ENCODE measurements around the gene SF3A2. TPM values are rescaled to one million over a fixed set of nuclear protein-coding genes. Genes with fewer than 3 reads are reported as not detected.
A peak's percentile ranks its signal among the peaks of the same experiment; 100 is the strongest.
"Not testable (repeated sequence)": the region's sequence is repeated elsewhere in the genome, so short reads cannot be mapped to it uniquely, and the experiment has no call there.

Gene SF3A2
- total and polyA plus RNA-seq, 5 experiments from 2014 or later: 16.3 to 162 (median 33.5) TPM

GRCh38 chr19:2195914-2196313 lies 40.7 kb upstream of the SF3A2 start:
- POLR2A ChIA-PET: interaction anchor here (0.5 kb wide), 1 partner anchor 24 kb away, joined by 3 read pairs; no protein-coding TSS in a partner anchor
- no peak for ATAC-seq
- no peaks in the 10 kb centered on the region for H3K9me3 Mint-ChIP-seq

GRCh38 chr19:2197270-2197669 lies 39.4 kb upstream of the SF3A2 start:
- H3K36me3 Mint-ChIP-seq: peaks cover 0 to 26% (median 0%) of the 10 kb centered on the region in 3 donors
- H3K27me3 Mint-ChIP-seq: no peaks in the 10 kb centered on the region
- H3K4me1 Mint-ChIP-seq: peaks cover 4 to 9% (median 6%) of the 10 kb centered on the region in 4 donors
- no peaks in the 10 kb centered on the region for H3K9me3 Mint-ChIP-seq
- no peak overlapping the region for H3K4me3 Mint-ChIP-seq
- no peak overlapping the region for H3K27ac Mint-ChIP-seq
- ATAC-seq (no peak), DNase-seq (no peak)
- POLR2A ChIA-PET: no interaction called here

More at GRCh38 chr19:2195914-2196313, 40.7 kb upstream of the SF3A2 start:
- no peak overlapping the region for H3K4me3 Mint-ChIP-seq
- H3K4me1 Mint-ChIP-seq: peaks cover 4 to 9% (median 6%) of the 10 kb centered on the region in 4 donors
- H3K27me3 Mint-ChIP-seq: no peaks in the 10 kb centered on the region
- no peak overlapping the region for H3K27ac Mint-ChIP-seq
- DNase-seq: no peak
- peaks cover 0 to 34% (median 0%) of the 10 kb centered on the region in 3 donors for H3K36me3 Mint-ChIP-seq

- no peak overlapping the region for H3K4me3 Mint-ChIP-seq
- H3K4me1 Mint-ChIP-seq: peaks cover 4 to 9% (median 6%) of the 10 kb centered on the region in 4 donors
- H3K36me3 Mint-ChIP-seq: peaks cover 0 to 20% (median 0%) of the 10 kb centered on the region in 3 donors
- no peaks in the 10 kb centered on the region for H3K9me3 Mint-ChIP-seq
- DNase-seq (no peak), ATAC-seq (no peak)
- H3K27me3 Mint-ChIP-seq: no peaks in the 10 kb centered on the region
- H3K27ac Mint-ChIP-seq: no peak overlapping the region
- POLR2A ChIA-PET: no interaction called here
These were observed 38.3 kb upstream of the SF3A2 start for GRCh38 chr19:2198317-2198716.

- no peak overlapping the region for H3K27ac Mint-ChIP-seq
- H3K27me3 Mint-ChIP-seq: no peaks in the 10 kb centered on the region
- no peaks in the 10 kb centered on the region for H3K9me3 Mint-ChIP-seq
- no peak for ATAC-seq
- peaks cover 0 to 19% (median 0%) of the 10 kb centered on the region in 3 donors for H3K36me3 Mint-ChIP-seq
- no peak for DNase-seq
- POLR2A ChIA-PET: no interaction called here
- H3K4me3 Mint-ChIP-seq: no peak overlapping the region
- peaks cover 4 to 13% (median 9%) of the 10 kb centered on the region in 4 donors for H3K4me1 Mint-ChIP-seq
These were observed 37.4 kb upstream of the SF3A2 start for GRCh38 chr19:2199215-2199614.

- Mint-ChIP-seq H3K36me3 (peaks cover 0 to 17% (median 0%) of the 10 kb centered on the region in 3 donors), H3K9me3 (no peaks in the 10 kb centered on the region), H3K27me3 (no peaks in the 10 kb centered on the region), H3K4me3 (no peak overlapping the region), H3K27ac (peak overlapping the region in 1 of 10 donors; percentile 37), H3K4me1 (peaks cover 4 to 13% (median 11%) of the 10 kb centered on the region in 4 donors)
- POLR2A ChIA-PET: no interaction called here
- no peak for ATAC-seq
- DNase-seq: no peak
These were observed 36.6 kb upstream of the SF3A2 start for GRCh38 chr19:2199861-2200623.

GRCh38 chr19:2200624-2201294 lies 35.9 kb upstream of the SF3A2 start:
- ATAC-seq, POLR2A ChIA-PET, H3K9me3 Mint-ChIP-seq, H3K27me3 Mint-ChIP-seq, H3K4me3 Mint-ChIP-seq, DNase-seq: not testable (repeated sequence)
- H3K27ac Mint-ChIP-seq: peak overlapping the region in 1 of 10 donors; percentile 79
- peaks cover 0 to 21% (median 2%) of the 10 kb centered on the region in 3 donors for H3K36me3 Mint-ChIP-seq
- peaks cover 4 to 13% (median 12%) of the 10 kb centered on the region in 4 donors for H3K4me1 Mint-ChIP-seq

- POLR2A ChIA-PET: interaction anchor here (1.4 kb wide), 1 partner anchor 15 kb away, joined by 4 read pairs; no protein-coding TSS in a partner anchor
- H3K4me3 Mint-ChIP-seq: no peak overlapping the region
- no peak for DNase-seq
- H3K36me3 Mint-ChIP-seq: peaks cover 0 to 22% (median 2%) of the 10 kb centered on the region in 3 donors
- H3K27ac Mint-ChIP-seq: peak overlapping the region in 1 of 10 donors; percentile 55
- no peaks in the 10 kb centered on the region for H3K27me3 Mint-ChIP-seq
- peaks cover 4 to 13% (median 12%) of the 10 kb centered on the region in 4 donors for H3K4me1 Mint-ChIP-seq
- no peak for ATAC-seq
- H3K9me3 Mint-ChIP-seq: no peaks in the 10 kb centered on the region
These were observed 35.0 kb upstream of the SF3A2 start for GRCh38 chr19:2201473-2202148.

GRCh38 chr19:2202366-2202765 lies 34.3 kb upstream of the SF3A2 start:
- H3K36me3 Mint-ChIP-seq: peaks cover 0 to 18% (median 2%) of the 10 kb centered on the region in 3 donors
- ATAC-seq (no peak), DNase-seq (no peak)
- POLR2A ChIA-PET: interaction anchor here (1.4 kb wide), 1 partner anchor 15 kb away, joined by 4 read pairs; no protein-coding TSS in a partner anchor
- peak overlapping the region in 1 of 10 donors; percentile 44 for H3K27ac Mint-ChIP-seq
- peaks cover 4 to 10% (median 9%) of the 10 kb centered on the region in 4 donors for H3K4me1 Mint-ChIP-seq
- H3K27me3 Mint-ChIP-seq: no peaks in the 10 kb centered on the region
- no peaks in the 10 kb centered on the region for H3K9me3 Mint-ChIP-seq
- H3K4me3 Mint-ChIP-seq: no peak overlapping the region

GRCh38 chr19:2207008-2207407 lies 29.6 kb upstream of the SF3A2 start:
- H3K27ac Mint-ChIP-seq: no peak overlapping the region
- no peaks in the 10 kb centered on the region for H3K27me3 Mint-ChIP-seq
- H3K9me3 Mint-ChIP-seq: no peaks in the 10 kb centered on the region
- no peak overlapping the region for H3K4me3 Mint-ChIP-seq
- DNase-seq (no peak), ATAC-seq (no peak)
- H3K36me3 Mint-ChIP-seq: peaks cover 0 to 32% (median 5%) of the 10 kb centered on the region in 3 donors
- POLR2A ChIA-PET: no interaction called here
- peaks cover 0 to 8% (median 4%) of the 10 kb centered on the region in 4 donors for H3K4me1 Mint-ChIP-seq

- Mint-ChIP-seq H3K4me1 (peaks cover 0 to 8% (median 4%) of the 10 kb centered on the region in 4 donors), H3K36me3 (peaks cover 0 to 39% (median 5%) of the 10 kb centered on the region in 3 donors), H3K4me3 (no peak overlapping the region), H3K27me3 (no peaks in the 10 kb centered on the region), H3K9me3 (no peaks in the 10 kb centered on the region), H3K27ac (peak overlapping the region in 1 of 10 donors; percentile 57)
- ATAC-seq (peak in 1 of 2 donors; percentile 44), DNase-seq (peak in 1 of 10 donors; percentile 5)
- POLR2A ChIA-PET: no interaction called here
These were observed 28.4 kb upstream of the SF3A2 start for GRCh38 chr19:2207991-2208860.

- no peaks in the 10 kb centered on the region for H3K9me3 Mint-ChIP-seq
- peaks cover 0 to 5% (median 3%) of the 10 kb centered on the region in 4 donors for H3K4me1 Mint-ChIP-seq
- H3K27me3 Mint-ChIP-seq: no peaks in the 10 kb centered on the region
- H3K4me3 Mint-ChIP-seq: no peak overlapping the region
- POLR2A ChIA-PET: no interaction called here
- peak overlapping the region in 1 of 10 donors; percentile 57 for H3K27ac Mint-ChIP-seq
- no peak for ATAC-seq
- no peak for DNase-seq
- peaks cover 0 to 43% (median 5%) of the 10 kb centered on the region in 3 donors for H3K36me3 Mint-ChIP-seq
These were observed 27.6 kb upstream of the SF3A2 start for GRCh38 chr19:2208975-2209374.

GRCh38 chr19:2209408-2209807 lies 27.2 kb upstream of the SF3A2 start:
- peaks cover 0 to 2% (median under 1%) of the 10 kb centered on the region in 4 donors for H3K4me1 Mint-ChIP-seq
- no peak for ATAC-seq
- POLR2A ChIA-PET: no interaction called here
- no peak overlapping the region for H3K4me3 Mint-ChIP-seq
- peaks cover 0 to 40% (median 5%) of the 10 kb centered on the region in 3 donors for H3K36me3 Mint-ChIP-seq
- H3K9me3 Mint-ChIP-seq: no peaks in the 10 kb centered on the region
- H3K27me3 Mint-ChIP-seq: no peaks in the 10 kb centered on the region
- no peak overlapping the region for H3K27ac Mint-ChIP-seq
- DNase-seq: no peak

Data from naive thymus-derived CD8-positive, alpha-beta T cell (primary cell).